Stomach smooth muscle (tissue), 2 donors: ENCODE data around the gene HID1.
A peak's percentile ranks its signal among the peaks of the same experiment; 100 is the strongest.

Experiments used
- H3K27ac ChIP-seq: one replicate; pipeline ENCODE4 v1.7.0; 2013; ENCODE audit warnings: mild to moderate bottlenecking, low read length, inconsistent platforms
- H3K27me3 ChIP-seq, 2 donors: one replicate each; pipeline ENCODE4 v1.7.0; 2013; ENCODE audit warnings: low read length in 2 of 2; ENCODE audit not compliant: insufficient read depth in 2 of 2, control insufficient read depth in 1 of 2
- H3K36me3 ChIP-seq, 2 donors: one replicate each; pipeline ENCODE4 v1.7.0; 2013; ENCODE audit warnings: low read length in 2 of 2; ENCODE audit not compliant: control insufficient read depth in 2 of 2, insufficient read depth in 2 of 2
- H3K4me1 ChIP-seq: one replicate; pipeline ENCODE4 v1.7.0; 2013; ENCODE audit warnings: low read length; ENCODE audit not compliant: control insufficient read depth, insufficient read depth
- H3K4me3 ChIP-seq, 2 donors: one replicate each; pipeline ENCODE4 v1.7.0; 2013; ENCODE audit warnings: low read length in 2 of 2
- H3K9ac ChIP-seq, 2 donors: one replicate each; pipeline ENCODE4 v1.7.0; 2013; ENCODE audit warnings: low read length in 2 of 2, mild to moderate bottlenecking in 1 of 2
- H3K9me3 ChIP-seq, 2 donors: one replicate each; pipeline ENCODE4 v1.7.0; 2013; ENCODE audit warnings: low read length in 2 of 2; ENCODE audit not compliant: control insufficient read depth in 2 of 2
- donor health status: healthy.
- donor health status: Pancreatic carcinoma.

Gene HID1

DNA sequence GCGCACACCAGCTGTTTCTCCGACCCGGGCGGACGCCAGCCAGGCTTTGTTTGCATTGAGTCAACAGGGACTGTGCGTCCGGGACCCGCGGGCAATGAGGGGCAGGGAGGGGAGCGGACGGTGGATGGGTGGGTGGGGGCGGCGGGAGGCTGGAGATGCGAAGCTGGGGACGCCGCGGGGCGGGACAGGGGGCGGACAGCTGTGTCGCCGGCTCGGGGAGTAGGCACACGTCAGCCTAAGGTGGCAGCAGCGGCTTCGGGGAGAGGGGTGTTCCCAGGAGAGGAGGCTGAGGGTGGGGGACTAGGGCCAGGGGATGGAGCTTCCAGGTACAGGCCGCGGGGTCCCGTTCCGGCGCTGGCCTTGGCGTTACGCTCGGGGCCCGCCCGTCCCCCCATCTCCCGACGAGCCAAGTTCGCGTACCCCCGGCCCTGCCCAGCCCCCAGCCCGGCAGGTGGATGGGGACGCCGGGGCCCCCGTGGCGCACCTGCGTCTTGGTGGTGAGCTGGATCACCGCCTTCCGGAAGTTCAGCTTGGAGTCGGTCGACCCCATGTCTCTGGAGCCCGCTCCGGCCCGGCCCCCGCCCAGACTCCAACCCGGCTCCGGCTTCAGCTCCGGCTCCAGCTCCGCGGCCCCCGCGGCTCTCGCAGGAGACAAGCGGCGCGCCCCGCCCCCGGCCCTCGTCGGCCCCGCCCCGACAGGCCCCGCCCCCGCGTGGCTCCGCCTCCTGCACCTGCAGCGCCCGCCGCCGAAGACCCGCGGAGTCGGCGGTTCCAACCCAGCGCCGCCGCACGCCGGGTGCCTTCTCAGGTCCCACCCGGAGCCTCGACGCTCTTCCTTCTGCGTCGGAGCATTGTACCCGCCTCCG, at the start of gene HID1:
TSS of gene HID1 (minus strand) at position 653 of the 866 bp plus-strand sequence. CDS start at position 550, 103 bp downstream.
- Histone ChIP-seq H3K4me3 (peak within 1 kb of the TSS; percentile 60 to 78), H3K27ac (no peak within 1 kb of the TSS), H3K27me3 (peaks cover 2 to 4% of the 10 kb centered on the region in 2 donors), H3K9me3 (no peaks in the 10 kb centered on the region), H3K9ac (peak within 1 kb of the TSS; percentile 51 to 60), H3K36me3 (no peaks in the 10 kb centered on the region), H3K4me1 (peaks cover 17% of the 10 kb centered on the region)

DNA sequence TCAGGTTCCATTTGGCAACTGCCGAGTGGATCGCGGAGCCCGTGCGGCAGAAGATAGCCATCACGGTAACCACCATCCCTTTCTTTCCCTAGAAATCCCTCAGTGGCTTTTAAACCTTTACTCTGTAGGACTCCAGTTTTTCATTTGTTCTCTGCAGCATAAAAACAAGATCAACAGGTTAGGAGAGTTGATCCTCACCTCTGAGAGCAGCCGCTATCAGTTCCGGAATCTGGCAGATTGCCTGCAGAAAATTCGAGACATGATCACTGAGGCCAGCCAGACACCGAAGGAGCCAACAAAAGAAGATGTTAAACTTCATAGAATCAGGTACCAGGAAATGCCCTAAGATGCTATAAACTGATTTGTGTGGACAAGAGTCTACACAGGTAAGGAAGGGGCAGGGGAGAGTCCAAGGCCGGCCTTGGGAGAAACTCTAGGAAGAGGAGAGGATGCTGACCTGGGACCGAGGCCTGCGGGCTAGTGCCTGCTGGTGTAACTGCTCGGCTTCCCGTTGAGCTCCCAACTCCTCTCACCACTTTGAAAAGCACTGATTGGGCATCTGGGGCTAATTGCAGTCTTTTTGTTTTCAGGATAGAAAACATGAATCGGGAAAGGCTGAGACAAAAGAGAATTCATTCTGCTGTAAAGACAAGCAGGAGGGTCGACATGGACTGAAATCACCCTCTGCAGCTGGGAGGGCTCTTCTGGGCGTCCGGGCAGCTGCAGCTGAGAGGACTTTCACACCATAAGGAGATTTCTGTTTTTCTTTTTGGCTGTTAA, 48.0 kb upstream of the HID1 start:
- H3K36me3 ChIP-seq: peaks cover 23 to 30% of the 10 kb centered on the region in 2 donors

DNA sequence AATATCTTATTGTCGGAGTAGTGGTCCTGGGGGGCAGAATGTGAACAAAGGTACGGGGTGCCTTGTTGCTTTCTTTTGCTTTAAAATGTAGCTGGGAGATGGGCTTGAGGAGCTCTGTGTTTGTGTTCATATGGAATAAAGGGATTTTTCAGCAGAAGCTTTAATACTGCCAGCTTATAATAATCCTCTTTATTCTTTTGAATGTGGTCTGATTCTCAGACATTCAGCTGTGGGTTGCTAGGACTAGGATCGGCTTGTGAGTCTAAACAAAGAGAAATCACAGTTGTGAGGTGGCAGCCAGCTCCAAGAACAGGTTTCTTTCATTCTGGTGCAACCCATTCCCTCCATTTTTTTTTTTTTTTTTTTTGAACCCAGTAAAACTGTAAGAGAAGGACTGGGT, 47.2 kb upstream of the HID1 start:
- Histone ChIP-seq H3K36me3 (peaks cover 23 to 30% of the 10 kb centered on the region in 2 donors), H3K27me3 (no peaks in the 10 kb centered on the region), H3K9ac (no peak overlapping the region), H3K4me3 (no peak overlapping the region), H3K27ac (no peak overlapping the region), H3K9me3 (no peaks in the 10 kb centered on the region), H3K4me1 (no peaks in the 10 kb centered on the region)

More for the DNA sequence above, 48.0 kb upstream of the HID1 start:
- H3K4me1 ChIP-seq: no peaks in the 10 kb centered on the region
- H3K9ac ChIP-seq: no peak overlapping the region
- no peaks in the 10 kb centered on the region for H3K9me3 ChIP-seq
- no peak overlapping the region for H3K4me3 ChIP-seq
- H3K27me3 ChIP-seq: no peaks in the 10 kb centered on the region
- no peak overlapping the region for H3K27ac ChIP-seq

DNA sequence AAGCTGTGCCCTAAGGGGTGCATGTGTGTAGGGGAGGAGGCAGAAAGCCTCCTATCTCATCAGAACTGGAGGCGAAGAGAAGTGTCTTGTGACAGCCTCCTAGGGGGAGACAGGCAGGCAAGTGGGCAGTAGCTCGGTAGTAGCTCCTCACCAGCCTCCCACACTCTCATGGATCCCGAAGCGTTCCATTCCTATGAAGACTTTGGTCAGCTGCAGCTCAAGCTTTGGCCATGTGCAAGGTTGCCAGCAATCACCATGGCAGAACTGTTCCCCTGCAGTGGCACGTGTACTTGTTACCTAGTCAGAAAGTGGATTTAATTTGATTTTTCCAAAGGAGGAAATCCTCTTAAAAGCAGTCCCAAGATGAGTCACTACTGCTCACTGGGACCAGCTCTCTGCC, 46.6 kb upstream of the HID1 start:
- no peak overlapping the region for H3K27ac ChIP-seq
- no peaks in the 10 kb centered on the region for H3K27me3 ChIP-seq
- no peaks in the 10 kb centered on the region for H3K4me1 ChIP-seq
- H3K4me3 ChIP-seq: no peak overlapping the region
- no peak overlapping the region for H3K9ac ChIP-seq
- H3K36me3 ChIP-seq: peaks cover 23 to 30% of the 10 kb centered on the region in 2 donors
- H3K9me3 ChIP-seq: no peaks in the 10 kb centered on the region

DNA sequence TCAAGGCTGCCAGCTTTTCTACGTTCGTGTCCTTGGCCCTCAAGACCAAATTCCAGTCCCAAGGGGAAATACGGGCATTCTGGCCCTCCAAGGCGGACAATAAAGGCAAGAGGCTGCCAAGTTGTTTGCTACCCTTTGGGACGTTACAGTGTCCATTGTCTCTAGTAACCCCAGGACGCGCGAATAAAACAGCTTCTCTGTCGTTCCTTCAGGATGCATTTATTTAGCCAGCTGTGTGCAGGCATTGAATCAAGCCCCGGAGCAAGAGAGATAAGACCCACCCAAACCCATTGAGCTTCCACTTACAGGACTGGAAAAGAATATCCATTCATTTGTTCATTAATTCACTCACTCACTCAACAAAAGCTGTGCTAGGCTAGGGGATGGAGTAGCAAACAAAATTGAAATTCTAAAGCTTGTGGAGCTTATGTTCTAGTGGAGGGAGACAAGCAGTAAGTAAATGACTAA, 40.6 kb upstream of the HID1 start:
- peak overlapping the region; percentile 69 to 90 for H3K9ac ChIP-seq
- H3K27ac ChIP-seq: peak overlapping the region; percentile 99

DNA sequence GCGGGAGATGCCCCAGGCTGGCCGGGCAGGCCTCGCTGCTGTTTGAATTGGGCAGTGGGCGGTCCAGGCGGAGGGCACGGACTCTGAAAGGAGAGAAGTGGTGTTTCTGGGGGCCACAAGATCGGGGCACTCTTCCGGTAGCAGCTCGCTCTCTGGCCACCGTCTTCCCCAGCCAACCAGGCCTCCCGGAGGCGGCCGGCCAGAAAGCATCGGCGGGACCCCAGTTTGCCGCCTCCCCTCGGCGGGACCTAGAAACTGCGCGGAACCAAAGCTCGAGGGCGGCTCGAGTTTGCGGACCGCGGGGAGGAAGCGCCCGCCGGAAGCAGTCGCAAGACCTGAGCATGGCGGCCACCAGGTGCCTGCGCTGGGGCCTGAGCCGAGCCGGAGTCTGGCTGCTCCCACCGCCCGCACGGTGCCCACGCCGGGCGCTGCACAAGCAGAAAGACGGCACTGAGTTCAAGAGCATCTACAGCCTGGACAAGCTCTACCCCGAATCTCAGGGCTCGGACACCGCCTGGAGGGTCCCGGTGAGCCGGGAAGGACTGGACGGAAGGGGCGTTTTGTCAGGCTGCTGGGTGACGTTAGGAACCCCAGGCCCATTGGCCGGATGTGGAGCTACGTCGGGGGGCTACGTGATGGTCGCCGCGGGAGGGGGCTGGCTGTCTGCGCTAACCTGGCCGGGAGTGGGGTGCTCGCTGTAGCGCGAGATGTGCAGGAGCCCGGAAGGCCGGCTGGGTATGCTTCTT, 40.0 kb upstream of the HID1 start, which contains the start of gene MRPL58:
TSS of gene MRPL58 (plus strand) at position 325 of the 746 bp plus-strand sequence. CDS start at position 342, 17 bp downstream.
- Histone ChIP-seq H3K27ac (peak within 1 kb of the TSS; percentile 99), H3K9me3 (no peaks in the 10 kb centered on the region), H3K27me3 (no peaks in the 10 kb centered on the region), H3K4me3 (peak within 1 kb of the TSS; percentile 80 to 97), H3K9ac (peak within 1 kb of the TSS; percentile 69 to 90), H3K4me1 (peaks cover 27% of the 10 kb centered on the region), H3K36me3 (peaks cover 0 to 4% of the 10 kb centered on the region in 2 donors)

More for the DNA sequence above, 40.6 kb upstream of the HID1 start:
- H3K9me3 ChIP-seq: no peaks in the 10 kb centered on the region
- no peaks in the 10 kb centered on the region for H3K27me3 ChIP-seq
- peaks cover 27% of the 10 kb centered on the region for H3K4me1 ChIP-seq
- peak overlapping the region; percentile 80 to 97 for H3K4me3 ChIP-seq
- peaks cover 0 to 4% of the 10 kb centered on the region in 2 donors for H3K36me3 ChIP-seq

DNA sequence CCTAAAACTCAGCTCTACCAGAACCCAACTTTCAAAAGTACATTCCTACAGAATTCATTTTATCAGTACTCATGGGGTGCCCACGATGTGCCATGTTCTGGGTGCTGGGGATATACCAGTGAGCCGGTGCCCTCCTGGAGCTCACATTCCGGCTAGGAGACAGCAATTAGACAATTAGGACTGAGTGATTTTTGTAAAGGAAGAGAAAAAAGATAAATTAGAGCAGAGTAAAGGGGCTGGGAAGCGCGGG, 39.5 kb upstream of the HID1 start:
- peaks cover 27% of the 10 kb centered on the region for H3K4me1 ChIP-seq
- no peaks in the 10 kb centered on the region for H3K9me3 ChIP-seq
- H3K36me3 ChIP-seq: peaks cover 0 to 4% of the 10 kb centered on the region in 2 donors
- H3K9ac ChIP-seq: peak overlapping the region; percentile 69 to 90
- peak overlapping the region; percentile 80 to 97 for H3K4me3 ChIP-seq
- no peaks in the 10 kb centered on the region for H3K27me3 ChIP-seq
- peak overlapping the region; percentile 99 for H3K27ac ChIP-seq

GRCh38 chr17:75011401-75012095, 39.0 kb upstream of the HID1 start:
- H3K36me3 ChIP-seq: peaks cover 0 to 2% of the 10 kb centered on the region in 2 donors
- peak overlapping the region; percentile 69 to 90 for H3K9ac ChIP-seq
- peak overlapping the region; percentile 80 to 97 for H3K4me3 ChIP-seq
- H3K4me1 ChIP-seq: peaks cover 27% of the 10 kb centered on the region
- no peaks in the 10 kb centered on the region for H3K9me3 ChIP-seq
- no peaks in the 10 kb centered on the region for H3K27me3 ChIP-seq
- H3K27ac ChIP-seq: peak overlapping the region; percentile 99

- Histone ChIP-seq H3K9ac (peak overlapping the region; percentile 69 to 90), H3K4me3 (peak overlapping the region; percentile 0 to 97), H3K27me3 (no peaks in the 10 kb centered on the region), H3K36me3 (no peaks in the 10 kb centered on the region), H3K4me1 (peaks cover 27% of the 10 kb centered on the region), H3K9me3 (no peaks in the 10 kb centered on the region), H3K27ac (peak overlapping the region; percentile 99)
These were observed 38.3 kb upstream of the HID1 start for GRCh38 chr17:75010683-75011400.
